Muscle of leg (tissue), 11 donors: ENCODE measurements around the gene METTL6. TPM values are rescaled to one million over a fixed set of nuclear protein-coding genes. Genes with fewer than 3 reads are reported as not detected.

Experiments used
- DNase-seq: peaks from one replicate; pipeline ENCODE4 v3.0.0; 2013
- H3K27ac ChIP-seq: one replicate; pipeline ENCODE4 v1.5.1; 2013; ENCODE audit warnings: mild to moderate bottlenecking, low read length, control low read depth
- H3K27me3 ChIP-seq: one replicate; pipeline ENCODE4 v1.6.1; 2013; ENCODE audit warnings: low read length; ENCODE audit not compliant: control insufficient read depth, insufficient read depth
- H3K36me3 ChIP-seq: one replicate; pipeline ENCODE4 v1.6.1; 2013; ENCODE audit warnings: low read length; ENCODE audit not compliant: control insufficient read depth, insufficient read depth
- H3K4me1 ChIP-seq: one replicate; pipeline ENCODE4 v1.6.1; 2013; ENCODE audit warnings: low read length; ENCODE audit not compliant: control insufficient read depth, insufficient read depth
- H3K4me3 ChIP-seq: one replicate; pipeline ENCODE4 v1.5.1; 2013; ENCODE audit warnings: low read length, control low read depth
- H3K9me3 ChIP-seq: replicated peaks from 2 replicates; pipeline ENCODE4 v1.6.1; 2013; ENCODE audit warnings: low read depth, low read length; ENCODE audit not compliant: control insufficient read depth
- WGBS: methylation state at CpG from one replicate; pipeline ENCODE4 v1.1.5; 2013; ENCODE audit warnings: missing lambda C conversion rate; ENCODE audit not compliant: insufficient coverage; 5-methylcytosine and 5-hydroxymethylcytosine counted together
- polyA plus RNA-seq, 8 donors: library from polyadenylated mRNA; unstranded; fragments of 120-200 nt; gene quantifications; one replicate each; pipeline versions ENCODE4 v1.2.1 to v1.2.3, GENCODE V29; 2013; ENCODE audit warnings: inconsistent platforms in 1 of 8, low replicate concordance in 1 of 8; ENCODE audit not compliant: insufficient read length in 8 of 8, insufficient read depth in 1 of 8
- total RNA-seq: library from RNA; stranded (reverse); fragments of 120-200 nt; gene quantifications from one replicate; pipeline ENCODE4 v1.2.4, GENCODE V29; 2013

METTL6 gene
- total and polyA plus RNA-seq, 9 donors: 12.8 to 26.6 (median 14.6) TPM

GRCh38 chr3:15452156-15452555 is 24.8 kb upstream of the METTL6 start:
- H3K4me3 ChIP-seq: no peak overlapping the region
- peaks cover 38% of the 10 kb centered on the region for H3K36me3 ChIP-seq
- no peaks in the 10 kb centered on the region for H3K4me1 ChIP-seq
- no peaks in the 10 kb centered on the region for H3K9me3 ChIP-seq
- H3K27ac ChIP-seq: no peak overlapping the region
- WGBS: 86% methylated on average over 5 of the region's 9 CpGs
- DNase-seq: no peak
- no peaks in the 10 kb centered on the region for H3K27me3 ChIP-seq

GRCh38 chr3:15451216-15452113 is 24.1 kb upstream of the METTL6 start:
- Histone ChIP-seq H3K4me1 (no peaks in the 10 kb centered on the region), H3K27me3 (no peaks in the 10 kb centered on the region), H3K4me3 (no peak overlapping the region), H3K27ac (no peak overlapping the region), H3K9me3 (no peaks in the 10 kb centered on the region), H3K36me3 (peaks cover 38% of the 10 kb centered on the region)
- 85% methylated on average over 15 of the region's 18 CpGs for WGBS
- no peak for DNase-seq

GRCh38 chr3:15450438-15451215 is 23.3 kb upstream of the METTL6 start:
- WGBS: 84% methylated on average over 12 of the region's 12 CpGs
- H3K4me1 ChIP-seq: no peaks in the 10 kb centered on the region
- no peaks in the 10 kb centered on the region for H3K9me3 ChIP-seq
- no peak overlapping the region for H3K4me3 ChIP-seq
- no peak overlapping the region for H3K27ac ChIP-seq
- no peaks in the 10 kb centered on the region for H3K27me3 ChIP-seq
- peaks cover 30% of the 10 kb centered on the region for H3K36me3 ChIP-seq
- no peak for DNase-seq

GRCh38 chr3:15449489-15450224 is 22.3 kb upstream of the METTL6 start:
- no peaks in the 10 kb centered on the region for H3K4me1 ChIP-seq
- no peak for DNase-seq
- H3K27me3 ChIP-seq: no peaks in the 10 kb centered on the region
- no peaks in the 10 kb centered on the region for H3K9me3 ChIP-seq
- H3K4me3 ChIP-seq: no peak overlapping the region
- H3K36me3 ChIP-seq: peaks cover 29% of the 10 kb centered on the region
- no peak overlapping the region for H3K27ac ChIP-seq
- 80% methylated on average over 1 of the region's 3 CpGs for WGBS

GRCh38 chr3:15443826-15444524 is 16.6 kb upstream of the METTL6 start:
- no peak for DNase-seq
- WGBS: 85% methylated on average over 2 of the region's 4 CpGs
- H3K9me3 ChIP-seq: no peaks in the 10 kb centered on the region
- no peaks in the 10 kb centered on the region for H3K27me3 ChIP-seq
- peaks cover 44% of the 10 kb centered on the region for H3K36me3 ChIP-seq
- no peaks in the 10 kb centered on the region for H3K4me1 ChIP-seq
- no peak overlapping the region for H3K4me3 ChIP-seq
- H3K27ac ChIP-seq: no peak overlapping the region

GRCh38 chr3:15440891-15441290 is 13.5 kb upstream of the METTL6 start:
- DNase-seq: no peak
- Histone ChIP-seq H3K9me3 (no peaks in the 10 kb centered on the region), H3K4me1 (no peaks in the 10 kb centered on the region), H3K4me3 (no peak overlapping the region), H3K36me3 (peaks cover 60% of the 10 kb centered on the region), H3K27ac (no peak overlapping the region), H3K27me3 (no peaks in the 10 kb centered on the region)
- 74% methylated on average over 4 of the region's 4 CpGs for WGBS

- H3K4me3 ChIP-seq: no peak overlapping the region
- no peaks in the 10 kb centered on the region for H3K9me3 ChIP-seq
- H3K36me3 ChIP-seq: peaks cover 69% of the 10 kb centered on the region
- no peaks in the 10 kb centered on the region for H3K27me3 ChIP-seq
- no peak overlapping the region for H3K27ac ChIP-seq
- H3K4me1 ChIP-seq: no peaks in the 10 kb centered on the region
- no peak for DNase-seq
Measured at GRCh38 chr3:15439476-15439875, 12.1 kb upstream of the METTL6 start.

GRCh38 chr3:15438983-15439382 is 11.6 kb upstream of the METTL6 start:
- WGBS: 100% methylated on average over 2 of the region's 4 CpGs
- DNase-seq: no peak
- H3K9me3 ChIP-seq: no peaks in the 10 kb centered on the region
- H3K27ac ChIP-seq: no peak overlapping the region
- H3K27me3 ChIP-seq: no peaks in the 10 kb centered on the region
- H3K4me3 ChIP-seq: no peak overlapping the region
- peaks cover 68% of the 10 kb centered on the region for H3K36me3 ChIP-seq
- no peaks in the 10 kb centered on the region for H3K4me1 ChIP-seq

- H3K36me3 ChIP-seq: peaks cover 67% of the 10 kb centered on the region
- no peak overlapping the region for H3K4me3 ChIP-seq
- no peak overlapping the region for H3K27ac ChIP-seq
- H3K27me3 ChIP-seq: no peaks in the 10 kb centered on the region
- H3K9me3 ChIP-seq: no peaks in the 10 kb centered on the region
- no peaks in the 10 kb centered on the region for H3K4me1 ChIP-seq
- WGBS: 96% methylated on average over 4 of the region's 6 CpGs
- DNase-seq: no peak
Measured at GRCh38 chr3:15436246-15436645, 8.9 kb upstream of the METTL6 start.
